H1 (cell line): ENCODE results near the gene ZKSCAN8. TPM values are rescaled to one million over a fixed set of nuclear protein-coding genes. Genes with fewer than 3 reads are reported as not detected.

ENCODE experiments used
- CTCF ChIA-PET: fragments of 300-600 bp; sonication (Branson Sonifier 250); formaldehyde crosslinking; loops from one replicate; lab custom pipeline; 2021; ENCODE audit not compliant: partially characterized antibody; lab: Charles Lee
- POLR2A ChIA-PET: fragments of 300-600 bp; sonication (Branson Sonifier 250); formaldehyde crosslinking; loops from one replicate; lab custom pipeline; 2021; ENCODE audit warnings: inconsistent platforms; ENCODE audit not compliant: partially characterized antibody; lab: Charles Lee
- DNase-seq, 2 experiments: peaks; one replicate each; pipeline versions ENCODE4 v3.0.0 to v3.0.0-alpha.2; 2010 to 2022; ENCODE audit warnings: low spot score in 2 of 2, low read depth in 1 of 2, mixed read lengths in 1 of 2
- FAIRE-seq: peaks from 2 replicates; lab custom pipeline; 2011; peaks lifted over from hg19 to GRCh38; lab: Jason Lieb, UNC
- H2AFZ ChIP-seq: 2 replicates; pipeline ENCODE4 v1.8.1; 2012; ENCODE audit warnings: low read length, inconsistent platforms
- H2AK5ac ChIP-seq: 2 replicates; pipeline ENCODE4 v1.6.1; 2013; ENCODE audit warnings: low read depth, low read length
- H2BK120ac ChIP-seq: replicated peaks from 2 replicates; pipeline ENCODE3; 2013; ENCODE audit warnings: low read depth, low read length, inconsistent platforms
- H2BK12ac ChIP-seq: 2 replicates; pipeline ENCODE4 v1.6.1; 2013; ENCODE audit warnings: low read depth, low read length
- H2BK15ac ChIP-seq: 2 replicates; pipeline ENCODE4 v1.6.1; 2013; ENCODE audit warnings: low read length
- H2BK20ac ChIP-seq: 2 replicates; pipeline ENCODE4 v1.6.1; 2013; ENCODE audit warnings: low read length
- H2BK5ac ChIP-seq: 2 replicates; pipeline ENCODE4 v1.6.1; 2013; ENCODE audit warnings: low read depth, low read length
- H3K14ac ChIP-seq: 2 replicates; pipeline ENCODE4 v1.6.1; 2013; ENCODE audit warnings: inconsistent platforms; ENCODE audit not compliant: insufficient read length
- H3K18ac ChIP-seq: 2 replicates; pipeline ENCODE4 v1.6.1; 2013; ENCODE audit warnings: low read length; ENCODE audit errors: extremely low read depth
- H3K23ac ChIP-seq: 2 replicates; pipeline ENCODE4 v1.6.1; 2013; ENCODE audit warnings: inconsistent platforms; ENCODE audit not compliant: insufficient read length
- H3K23me2 ChIP-seq: 2 replicates; pipeline ENCODE4 v1.6.1; 2013; ENCODE audit warnings: low read depth, low read length
- H3K27ac ChIP-seq: 2 replicates; pipeline ENCODE4 v1.6.1; 2011; ENCODE audit warnings: low read depth, low read length, inconsistent platforms
- H3K27me3 ChIP-seq, 4 experiments: replicated peaks in 1 of 4; 1 replicate in 1 of 4; 2 replicates in 3 of 4; pipeline versions ENCODE4 v1.6.1 to v1.8.1; 2011 to 2013; ENCODE audit warnings: low read length in 3 of 4, mild to moderate bottlenecking in 3 of 4, inconsistent platforms in 2 of 4, mixed read lengths in 2 of 4, moderate library complexity in 1 of 4; ENCODE audit not compliant: control insufficient read depth in 3 of 4, insufficient read depth in 3 of 4; ENCODE audit errors: extremely low read depth in 1 of 4
- H3K36me3 ChIP-seq, 4 experiments: 2 replicates each; pipeline versions ENCODE4 v1.6.1 to v1.8.1; 2011 to 2013; ENCODE audit warnings: mild to moderate bottlenecking in 4 of 4, low read length in 3 of 4, moderate library complexity in 2 of 4, control low read depth in 1 of 4, inconsistent platforms in 1 of 4; ENCODE audit not compliant: insufficient read depth in 4 of 4, control insufficient read depth in 2 of 4
- H3K4ac ChIP-seq: replicated peaks from 2 replicates; pipeline ENCODE3; 2013; ENCODE audit warnings: low read length, low read depth, mixed read lengths, inconsistent platforms; ENCODE audit not compliant: insufficient read length
- H3K4me1 ChIP-seq, 4 experiments: replicated peaks in 1 of 4; 1 replicate in 1 of 4; 2 replicates in 3 of 4; pipeline versions ENCODE4 v1.6.1 to v1.8.1; 2011 to 2013; ENCODE audit warnings: low read length in 3 of 4, inconsistent platforms in 2 of 4, mixed read lengths in 1 of 4; ENCODE audit not compliant: insufficient read depth in 4 of 4, control insufficient read depth in 3 of 4
- H3K4me2 ChIP-seq, 2 experiments: 2 replicates each; pipeline versions ENCODE4 v1.6.1 to v1.8.1; 2011 to 2013; ENCODE audit warnings: low read depth in 2 of 2, low read length in 2 of 2, control low read depth in 1 of 2, inconsistent platforms in 1 of 2, mild to moderate bottlenecking in 1 of 2; ENCODE audit not compliant: insufficient read depth in 1 of 2
- H3K4me3 ChIP-seq, 4 experiments: fragments of 200-600, 300-600 bp in 1 of 4; sonication (generic), shearing (Covaris generic), sonication (Bioruptor Twin) in 1 of 4; 2 replicates each; pipeline versions ENCODE4 v1.5.1 to v1.8.1; 2011 to 2016; ENCODE audit warnings: low read length in 4 of 4, low read depth in 3 of 4, control low read depth in 2 of 4, inconsistent platforms in 2 of 4, mild to moderate bottlenecking in 2 of 4, mixed read lengths in 1 of 4, moderate library complexity in 1 of 4; ENCODE audit not compliant: insufficient read depth in 2 of 4; ENCODE audit errors: extremely low read depth in 1 of 4
- H3K56ac ChIP-seq: replicated peaks from 2 replicates; pipeline ENCODE3; 2013; ENCODE audit warnings: low read depth, mild to moderate bottlenecking, mixed read lengths, low read length, inconsistent platforms; ENCODE audit not compliant: insufficient read length
- H3K79me1 ChIP-seq: 2 replicates; pipeline ENCODE4 v1.6.1; 2013; ENCODE audit warnings: low read depth, low read length, control low read depth
- H3K79me2 ChIP-seq, 2 experiments: 2 replicates each; pipeline versions ENCODE4 v1.6.1 to v1.8.1; 2012 to 2013; ENCODE audit warnings: low read length in 2 of 2, mild to moderate bottlenecking in 2 of 2, inconsistent platforms in 1 of 2; ENCODE audit not compliant: insufficient read depth in 2 of 2, control insufficient read depth in 1 of 2
- H3K9ac ChIP-seq, 4 experiments: replicated peaks in 1 of 4; 1 replicate in 1 of 4; 2 replicates in 3 of 4; pipeline versions ENCODE4 v1.6.1 to v1.8.1; 2011 to 2013; ENCODE audit warnings: low read depth in 3 of 4, low read length in 3 of 4, control low read depth in 2 of 4, mild to moderate bottlenecking in 2 of 4, moderate library complexity in 2 of 4, inconsistent platforms in 1 of 4; ENCODE audit errors: extremely low read depth in 1 of 4
- H3K9me3 ChIP-seq, 2 experiments: 2 replicates each; pipeline versions ENCODE4 v1.6.1 to v1.8.1; 2012 to 2013; ENCODE audit warnings: mild to moderate bottlenecking in 2 of 2, moderate library complexity in 2 of 2, control low read depth in 1 of 2, inconsistent platforms in 1 of 2, low read depth in 1 of 2, low read length in 1 of 2, mixed read lengths in 1 of 2; ENCODE audit not compliant: insufficient read depth in 2 of 2
- H4K20me1 ChIP-seq, 2 experiments: replicated peaks in 1 of 2; 2 replicates each; pipeline versions ENCODE3 to v1.8.1; 2011 to 2013; ENCODE audit warnings: inconsistent platforms in 2 of 2, low read length in 2 of 2, mild to moderate bottlenecking in 1 of 2; ENCODE audit not compliant: insufficient read depth in 2 of 2, control insufficient read depth in 1 of 2
- H4K5ac ChIP-seq: 2 replicates; pipeline ENCODE4 v1.6.1; 2013; ENCODE audit warnings: low read length, low read depth, mixed read lengths, inconsistent platforms; ENCODE audit not compliant: insufficient read length
- H4K8ac ChIP-seq: 2 replicates; pipeline ENCODE4 v1.8.0; 2013; ENCODE audit warnings: mild to moderate bottlenecking, moderate library complexity, low read length, inconsistent platforms; ENCODE audit not compliant: insufficient read depth; ENCODE audit errors: extremely low read depth
- H4K91ac ChIP-seq: replicated peaks from 2 replicates; pipeline ENCODE3; 2013; ENCODE audit warnings: low read length, mixed read lengths, inconsistent platforms; ENCODE audit not compliant: insufficient read length
- BRCA1 ChIP-seq: IDR thresholded peaks from 2 replicates; pipeline ENCODE4 v1.6.1; 2012; ENCODE audit warnings: low read depth, low read length, improper control_type of control experiment
- CHD1 ChIP-seq: IDR thresholded peaks from 2 replicates; pipeline ENCODE4 v1.6.1; 2012; ENCODE audit warnings: low read depth, low read length, improper control_type of control experiment
- EP300 ChIP-seq, 2 experiments: IDR thresholded peaks; 1 replicate in 1 of 2; 2 replicates in 1 of 2; pipeline ENCODE4 v1.6.1; 2011 to 2012; ENCODE audit warnings: low read depth in 2 of 2, low read length in 2 of 2, mild to moderate bottlenecking in 2 of 2, borderline replicate concordance in 1 of 2, inconsistent platforms in 1 of 2, moderate library complexity in 1 of 2
- PHF8 ChIP-seq: fragments of 200-600 bp; sonication (generic); conservative IDR thresholded peaks from 2 replicates; pipeline ENCODE4 v1.7.1; 2012; ENCODE audit warnings: low read depth, mild to moderate bottlenecking, inconsistent platforms, low read length, moderate library complexity
- RBBP5 ChIP-seq: IDR thresholded peaks from 2 replicates; pipeline ENCODE4 v1.7.1; 2012; ENCODE audit warnings: low read depth, mild to moderate bottlenecking, inconsistent platforms, low read length, moderate library complexity, borderline replicate concordance
- TCF12 ChIP-seq: IDR thresholded peaks from 2 replicates; pipeline ENCODE4 v1.6.1; 2011; ENCODE audit warnings: low read depth, mild to moderate bottlenecking, low read length
- TEAD4 ChIP-seq: IDR thresholded peaks from 2 replicates; pipeline ENCODE4 v1.6.1; 2012; ENCODE audit warnings: low read depth, low read length, inconsistent platforms, mixed read lengths
- polyA plus RNA-seq, 7 experiments: library from polyadenylated mRNA; depleted of rRNA in 3 of 7; stranded (reverse) in 5 of 7; unstranded in 2 of 7; fragments of >200 nt in 5 of 7; fragments of 200-250 nt in 2 of 7; gene quantifications; 1 replicate in 5 of 7; 2 replicates in 1 of 7; 4 replicates in 1 of 7; pipeline versions ENCODE4 v1.2.1 to v1.2.3, GENCODE V29; 2011 to 2013; ENCODE audit warnings: missing spikeins in 2 of 7, mixed read lengths in 2 of 7
- total RNA-seq: library from RNA; stranded (reverse); fragmentation: NEBNext Ultra II Directional; extraction: Animal tissue kit (Norgen Biotek cat#: 25700); gene quantifications from 2 replicates; pipeline ENCODE4 v1.2.1, GENCODE V29; 2021

ZKSCAN8 gene
- total and polyA plus RNA-seq, 2 of the 8 experiments (the other 6 are each of a cell fraction or from before 2014, with no cell fraction given): 10.7 to 24.1 TPM

- Histone ChIP-seq H3K4me2 (no peak overlapping the region), H2BK5ac (no peak overlapping the region), H2BK15ac (no peak overlapping the region), H3K18ac (no peak overlapping the region), H3K27ac (no peak overlapping the region), H4K5ac (no peak overlapping the region), H2BK120ac (no peak overlapping the region), H2BK12ac (no peak overlapping the region), H3K36me3 (peaks cover 29 to 68% (median 52%) of the 10 kb centered on the region in 4 experiments), H3K14ac (no peak overlapping the region), H3K9me3 (peaks cover 13 to 15% of the 10 kb centered on the region in 2 experiments), H3K4me3 (no peak overlapping the region), H3K79me2 (no peaks in the 10 kb centered on the region), H4K20me1 (peaks cover 2 to 3% of the 10 kb centered on the region in 2 experiments), H3K56ac (no peak overlapping the region), H3K23ac (no peak overlapping the region), H2AK5ac (no peak overlapping the region), H4K91ac (no peak overlapping the region), H2AFZ (no peak overlapping the region), H3K4ac (no peak overlapping the region), H3K27me3 (no peaks in the 10 kb centered on the region), H3K79me1 (no peaks in the 10 kb centered on the region), H4K8ac (no peak overlapping the region), H3K4me1 (no peaks in the 10 kb centered on the region), H3K23me2 (no peaks in the 10 kb centered on the region), H3K9ac (no peak overlapping the region), H2BK20ac (no peak overlapping the region)
- POLR2A ChIA-PET: interaction anchor here (1.6 to 3.1 kb wide), 2 partner anchors 8 to 13 kb away, joined by 6 to 10 read pairs; partner anchors contain the start of gene ZKSCAN8
- CTCF ChIA-PET: no interaction called here
- TF ChIP-seq EP300 (IDR thresholded peaks at IDR 0.05; ENCODE audit: borderline replicate concordance in 1 of 2, low read depth in 2 of 2, low read length in 2 of 2) (no peak), RBBP5 (no peak), TEAD4 (no peak), BRCA1 (no peak), CHD1 (no peak), PHF8 (no peak), TCF12 (no peak)
- FAIRE-seq: no peak
- DNase-seq: no peak
Observed at GRCh38 chr6:28154357-28154756, 12.7 kb downstream of the ZKSCAN8 start.
